ACHN (cell line): ENCODE results near the gene IL22RA1.

Experiments used
- DNase-seq: peaks from one replicate; pipeline ENCODE4 v3.0.0-alpha.2; 2015
- in situ Hi-C: cut with HindIII; loops from 2 replicates; pipeline ENCODE4 v1.10.0; 2017; ENCODE audit warnings: low sequenced_read_pairs, low pct_ligation_motif_present, low pct_unique_long_range_greater_than_20kb

IL22RA1 gene

GRCh38 chr1:24147194-24147593, 4.3 kb upstream of the IL22RA1 start:
- DNase-seq: no peak
- in situ Hi-C loops: no loop called here

DNA sequence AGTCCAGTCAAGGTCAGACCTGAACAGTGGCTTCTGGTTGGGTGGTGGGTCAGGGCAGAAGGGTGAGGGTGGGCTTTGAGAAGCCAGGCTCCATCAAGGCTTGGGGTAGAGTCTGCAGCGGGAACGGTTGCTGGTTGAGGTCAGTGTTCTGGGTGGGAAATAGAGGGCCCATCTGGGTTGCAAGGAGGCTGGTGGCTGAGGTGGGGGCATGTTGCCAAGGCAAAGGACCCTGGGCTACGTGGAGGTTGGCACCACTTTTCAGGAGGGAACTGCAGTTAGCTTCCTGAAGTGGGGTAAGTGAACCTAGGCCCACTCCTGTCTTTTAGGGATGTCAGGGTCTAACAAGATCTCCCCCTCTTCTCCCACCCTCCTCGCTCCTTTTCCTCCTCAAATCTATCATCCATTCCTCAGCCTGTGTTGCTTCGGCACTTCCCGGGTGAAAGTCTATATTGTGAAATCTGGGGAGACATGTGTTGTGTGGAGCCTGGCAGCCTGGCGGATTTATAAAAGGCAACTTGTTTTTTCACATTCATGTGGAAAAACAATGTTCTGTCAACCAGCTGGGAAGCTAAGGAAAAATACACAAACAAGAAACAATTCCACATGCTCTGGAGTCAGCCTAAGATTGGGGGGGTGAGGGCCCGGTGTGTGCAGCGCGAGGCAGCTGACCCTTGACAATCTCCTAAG, 1.5 kb downstream of the IL22RA1 start:
- in situ Hi-C loops: no loop called here

DNA sequence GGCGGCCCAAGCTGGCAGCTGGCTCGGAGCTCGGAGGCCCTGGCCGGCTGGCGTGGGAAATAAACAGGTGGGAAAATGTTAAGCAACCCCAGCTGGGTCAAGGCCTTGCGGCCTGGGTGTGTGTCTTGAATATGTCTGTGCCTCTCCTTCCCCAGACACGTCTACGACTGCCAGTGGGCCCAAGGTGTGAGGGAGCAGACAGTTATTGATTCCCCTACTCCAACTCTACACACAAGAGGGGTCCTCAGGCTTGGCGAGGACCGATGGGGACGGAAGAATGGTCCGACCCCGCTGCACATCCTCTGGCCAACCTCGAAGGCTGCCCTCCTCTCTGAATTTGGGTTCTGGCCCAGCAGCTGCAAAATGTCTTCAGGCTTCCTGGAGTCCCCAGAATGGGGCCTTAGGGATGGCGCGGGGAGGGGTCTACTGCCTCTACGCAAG, 2.2 kb downstream of the IL22RA1 start:
- in situ Hi-C loops: no loop called here
- no peak for DNase-seq

More for the DNA sequence above, 1.5 kb downstream of the IL22RA1 start:
- no peak for DNase-seq

GRCh38 chr1:24139841-24140425, 3.0 kb downstream of the IL22RA1 start:
- DNase-seq: no peak
- in situ Hi-C loops: no loop called here

DNA sequence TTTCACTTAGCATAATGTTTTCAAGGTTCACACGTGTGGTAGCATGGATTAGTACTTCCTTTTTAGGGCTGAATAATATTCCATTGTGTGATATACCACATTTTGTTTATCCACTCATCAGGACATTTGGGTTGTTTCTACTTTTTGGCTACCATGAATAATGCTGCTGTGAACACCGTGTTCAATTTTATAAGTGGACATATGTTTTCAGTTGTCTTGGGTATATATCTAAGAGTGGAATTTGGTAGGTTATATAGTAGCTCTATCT, 3.8 kb downstream of the IL22RA1 start:
- DNase-seq: no peak
- in situ Hi-C loops: no loop called here

DNA sequence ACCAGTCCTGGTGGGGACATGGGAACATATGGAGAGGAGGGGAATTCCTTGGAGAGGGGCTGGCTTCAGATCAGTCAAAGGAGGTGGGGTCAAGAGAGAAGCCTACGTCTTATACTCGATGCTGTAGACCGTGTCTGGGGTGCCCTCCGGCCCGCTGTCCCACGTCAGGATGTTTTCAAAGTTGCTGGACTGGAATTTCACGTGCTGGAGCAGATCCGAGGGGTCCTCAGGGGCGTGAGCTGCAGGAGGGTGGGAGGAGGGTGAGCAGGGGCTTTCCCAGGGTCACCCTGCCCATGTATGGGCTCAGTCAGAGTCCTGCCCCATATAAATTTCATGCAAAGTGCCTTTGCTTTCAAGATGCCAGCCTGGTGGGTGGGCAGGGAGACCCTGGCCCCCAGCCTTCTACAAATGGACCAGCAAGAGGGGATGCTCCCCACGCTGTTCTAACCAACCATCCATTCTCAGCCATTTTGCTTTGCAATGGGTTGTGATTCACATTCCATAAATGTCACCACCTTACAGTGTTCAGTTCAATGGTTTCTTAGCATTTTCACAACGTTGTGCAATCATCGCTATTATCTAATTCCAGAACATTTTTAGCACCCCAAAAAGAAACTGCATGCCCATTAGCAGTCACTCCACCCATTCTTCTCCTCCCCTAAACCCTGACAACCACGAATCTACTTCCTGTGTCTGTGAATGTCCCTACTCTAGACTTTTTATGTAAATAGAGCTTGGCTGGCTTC, 4.3 kb downstream of the IL22RA1 start:
- no peak for DNase-seq
- in situ Hi-C loops: no loop called here

DNA sequence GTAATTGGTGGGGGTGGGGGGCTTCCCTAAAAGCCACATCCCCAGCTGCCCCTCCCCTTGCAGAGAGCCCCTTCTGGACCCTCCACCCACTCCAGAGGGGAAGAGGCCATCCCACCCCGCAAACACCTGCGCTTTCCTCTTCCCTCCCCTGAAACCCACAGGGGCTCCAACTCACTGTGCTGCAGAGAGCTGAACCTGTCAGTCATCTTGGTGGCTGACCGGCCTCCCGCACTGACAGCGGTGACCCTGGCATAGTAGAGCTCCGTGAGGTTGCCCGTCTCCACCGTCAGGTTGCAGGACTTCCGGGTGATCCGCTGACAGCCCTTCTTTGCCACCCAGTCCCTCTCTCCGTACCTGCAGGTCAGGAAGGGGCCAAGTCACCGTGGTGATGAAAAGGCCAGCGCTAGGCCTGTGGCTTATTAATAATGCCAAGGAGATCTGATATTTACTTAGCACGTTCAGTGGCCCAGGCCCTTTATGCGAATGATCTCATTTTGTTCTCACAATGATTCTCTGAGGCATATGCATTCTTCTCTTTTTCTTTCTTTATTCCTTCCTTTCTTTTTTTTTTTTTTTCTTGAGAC, 5.9 kb downstream of the IL22RA1 start:
- in situ Hi-C loops: no loop called here
- DNase-seq: no peak

DNA sequence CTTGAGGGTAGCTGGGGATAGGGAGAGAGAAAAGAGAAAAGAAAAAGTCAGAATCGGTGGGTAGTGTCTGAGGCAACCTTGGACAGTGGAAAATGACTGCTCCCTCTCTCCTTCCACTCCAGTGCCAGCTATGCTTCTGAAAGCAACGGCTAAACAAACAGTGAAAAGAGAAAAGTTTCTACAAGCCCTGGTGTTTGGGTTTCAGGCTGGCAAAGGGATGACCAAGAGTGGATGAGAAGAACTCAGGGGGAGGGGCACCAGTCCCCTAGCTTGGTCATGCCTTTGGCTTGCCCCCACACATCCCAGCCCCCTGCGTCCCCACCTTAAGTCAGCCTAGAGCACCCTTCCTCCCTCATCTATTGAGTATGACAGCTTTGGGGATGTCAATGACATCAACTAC, 8.6 kb downstream of the IL22RA1 start:
- no peak for DNase-seq
- in situ Hi-C loops: no loop called here

- DNase-seq: no peak
- in situ Hi-C loops: no loop called here
These were observed 9.1 kb downstream of the IL22RA1 start for GRCh38 chr1:24133819-24134218.

DNA sequence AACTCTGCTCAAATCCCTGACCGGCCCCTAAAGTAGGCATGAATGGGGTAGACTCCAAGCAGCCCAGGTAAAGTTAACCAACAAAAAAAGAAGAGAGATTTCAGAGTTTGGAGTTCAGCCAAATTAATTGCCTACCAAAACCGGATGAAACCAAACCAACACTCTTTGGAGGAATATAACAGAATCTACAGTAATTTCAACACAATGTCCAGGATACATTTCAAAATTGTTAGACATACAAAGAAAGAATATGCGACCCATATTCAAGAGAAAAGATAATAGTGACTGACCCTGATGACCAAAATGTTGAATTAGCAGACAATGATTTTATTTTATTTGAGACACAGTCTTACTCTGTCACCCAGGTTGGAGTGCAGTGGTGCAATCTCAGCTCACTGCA, 12.6 kb downstream of the IL22RA1 start:
- DNase-seq: no peak
- in situ Hi-C loops: no loop called here

GRCh38 chr1:24127801-24128363, 15.1 kb downstream of the IL22RA1 start:
- no peak for DNase-seq
- in situ Hi-C loops: no loop called here

DNA sequence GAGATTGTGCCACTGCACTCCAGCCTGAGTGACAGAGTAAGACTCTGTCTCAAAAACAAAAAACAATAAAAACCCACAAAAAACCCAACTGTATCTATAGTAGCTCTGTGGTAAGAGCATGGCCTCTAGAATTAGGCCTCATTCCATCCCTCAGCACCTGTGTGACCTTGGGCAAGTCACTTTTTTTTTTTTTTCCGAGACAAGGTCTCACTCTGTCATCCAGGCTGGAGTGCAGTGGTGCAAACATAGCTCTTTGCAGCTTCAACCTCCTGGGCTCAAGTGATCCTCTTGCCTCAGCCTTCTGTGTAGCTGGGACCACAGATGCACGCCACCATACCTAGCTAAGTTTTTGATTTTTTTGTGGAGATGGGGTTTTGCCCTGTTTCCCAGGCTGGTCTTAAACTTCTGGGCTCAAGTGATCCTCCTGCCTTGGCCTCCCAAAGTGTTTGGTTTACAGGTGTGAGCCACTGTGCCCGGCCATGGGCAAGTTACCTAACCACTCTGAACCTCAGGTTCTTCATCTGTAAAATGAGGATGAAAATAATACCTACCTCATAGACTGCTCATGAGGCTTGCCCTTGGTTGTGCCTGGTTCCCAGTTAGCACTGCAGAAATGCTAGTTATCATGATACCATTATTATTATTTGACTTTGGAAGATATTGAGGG, 15.7 kb downstream of the IL22RA1 start:
- DNase-seq: no peak
- in situ Hi-C loops: no loop called here

- in situ Hi-C loops: no loop called here
These were observed 16.3 kb downstream of the IL22RA1 start for GRCh38 chr1:24126672-24127023.

DNA sequence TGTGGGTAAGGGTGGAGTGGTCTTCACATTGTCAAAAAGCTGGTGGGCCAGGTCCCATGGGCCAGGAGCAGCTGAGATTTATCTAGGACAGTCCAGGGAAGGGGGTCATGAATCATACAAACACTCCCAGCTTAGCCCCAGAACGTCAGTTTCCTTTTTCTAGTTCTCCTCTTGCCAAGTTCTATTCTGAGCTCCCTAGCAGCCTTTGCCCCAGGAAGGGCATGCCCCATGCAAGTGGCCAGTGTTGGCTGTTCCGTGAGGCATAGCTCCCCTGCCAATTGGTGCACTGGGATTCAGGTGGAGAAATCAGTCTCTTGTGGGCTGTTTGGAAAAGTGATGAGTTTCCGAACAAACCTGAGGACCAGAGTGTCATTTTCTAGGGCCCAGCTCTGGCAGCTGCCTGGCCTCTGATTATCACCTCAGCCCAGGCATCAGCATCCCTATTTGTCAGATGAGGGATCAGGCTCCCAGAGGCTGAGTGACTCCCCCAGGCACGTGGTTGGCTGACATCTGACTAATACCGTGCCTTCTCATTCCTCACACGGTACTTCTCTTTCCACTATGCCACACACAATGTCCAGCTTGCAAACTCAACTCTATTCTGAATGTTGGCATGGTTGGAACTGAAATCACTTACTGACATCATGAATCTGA, 16.8 kb downstream of the IL22RA1 start:
- no peak for DNase-seq
- in situ Hi-C loops: no loop called here

More at GRCh38 chr1:24126672-24127023, 16.3 kb downstream of the IL22RA1 start:
- DNase-seq: no peak

GRCh38 chr1:24125456-24125855, 17.5 kb downstream of the IL22RA1 start:
- in situ Hi-C loops: no loop called here
- DNase-seq: no peak

DNA sequence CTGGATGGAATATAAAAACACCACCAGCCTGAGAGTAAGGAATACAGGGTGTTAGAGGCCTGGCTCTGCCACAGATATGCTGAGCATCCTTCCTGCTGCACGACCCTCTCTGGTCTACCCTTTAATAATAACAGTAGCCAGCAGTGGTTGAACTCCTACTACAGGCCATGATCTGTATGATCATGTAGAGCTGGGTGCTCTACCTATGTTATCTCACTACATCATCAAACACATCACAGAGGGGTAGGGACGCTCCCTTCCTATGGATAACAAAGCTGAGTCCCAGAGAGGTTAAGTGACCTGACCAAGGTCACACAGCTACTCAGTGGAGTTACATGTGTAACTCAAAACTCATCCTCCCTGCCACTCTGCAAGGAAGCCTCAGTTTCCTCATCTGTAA, 18.0 kb downstream of the IL22RA1 start:
- in situ Hi-C loops: no loop called here

GRCh38 chr1:24123611-24124010, 19.3 kb downstream of the IL22RA1 start:
- no peak for DNase-seq

More for the DNA sequence above, 18.0 kb downstream of the IL22RA1 start:
- no peak for DNase-seq

DNA sequence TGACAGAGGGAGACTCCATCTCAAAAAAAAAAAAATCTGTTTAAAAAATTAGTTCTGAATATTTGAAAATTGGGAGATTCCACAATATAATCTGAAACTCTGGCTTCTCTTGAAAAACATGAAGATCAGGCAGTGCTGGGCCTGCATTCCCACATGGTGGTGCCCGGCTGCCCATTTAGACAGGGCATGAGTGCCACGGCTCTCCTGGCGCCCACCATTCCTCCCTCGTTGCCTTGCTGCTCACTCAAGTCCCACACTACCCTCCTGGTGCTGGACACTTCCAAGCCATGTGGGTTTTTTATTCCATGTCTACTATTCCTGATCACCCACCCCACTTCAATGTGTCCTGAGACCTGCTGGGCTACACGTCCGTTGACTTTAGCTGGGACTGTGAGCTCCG, 20.2 kb downstream of the IL22RA1 start:
- no peak for DNase-seq
- in situ Hi-C loops: no loop called here

More at GRCh38 chr1:24123611-24124010, 19.3 kb downstream of the IL22RA1 start:
- in situ Hi-C loops: no loop called here
